Mesothelial cell of epicardium (in vitro differentiated cells): ENCODE results near the gene CCDC88C. TPM values are rescaled to one million over a fixed set of nuclear protein-coding genes. Genes with fewer than 3 reads are reported as not detected.

Experiments used
- DNase-seq, 2 experiments: peaks; one replicate each; pipeline ENCODE4 v3.0.0; 2021; ENCODE audit warnings: low spot score in 2 of 2; ENCODE audit not compliant: unreplicated experiment in 2 of 2
- H3K27ac Mint-ChIP-seq: 2 replicates; pipeline ENCODE4 v1.8.0; 2021; ENCODE audit warnings: mixed read lengths
- H3K27me3 Mint-ChIP-seq: 2 replicates; pipeline ENCODE4 v1.8.0; 2021; ENCODE audit warnings: low read depth, mixed read lengths
- H3K36me3 Mint-ChIP-seq: 2 replicates; pipeline ENCODE4 v1.8.0; 2021; ENCODE audit warnings: mixed read lengths
- H3K4me1 Mint-ChIP-seq: 2 replicates; pipeline ENCODE4 v1.8.0; 2021; ENCODE audit warnings: mixed read lengths
- H3K4me3 Mint-ChIP-seq: 2 replicates; pipeline ENCODE4 v1.8.0; 2021; ENCODE audit warnings: mild to moderate bottlenecking, moderate library complexity, mixed read lengths
- H3K9me3 Mint-ChIP-seq: 2 replicates; pipeline ENCODE4 v1.8.0; 2021; ENCODE audit warnings: mixed read lengths
- total RNA-seq: library from RNA; stranded (reverse); gene quantifications from 3 replicates; pipeline ENCODE4 v1.2.1, GENCODE V29; 2021
- TF ChIP-seq, protein P1 (sequence below): fragments of 200-600 bp; sonication (generic); IDR thresholded peaks from one replicate; pipeline ENCODE4 v1.5.0; 2021; ENCODE audit warnings: antibody characterized with exemption; ENCODE audit not compliant: unreplicated experiment

The CCDC88C gene
- total RNA-seq, 1 donor from 2014 or later, result 23.7 TPM

DNA sequence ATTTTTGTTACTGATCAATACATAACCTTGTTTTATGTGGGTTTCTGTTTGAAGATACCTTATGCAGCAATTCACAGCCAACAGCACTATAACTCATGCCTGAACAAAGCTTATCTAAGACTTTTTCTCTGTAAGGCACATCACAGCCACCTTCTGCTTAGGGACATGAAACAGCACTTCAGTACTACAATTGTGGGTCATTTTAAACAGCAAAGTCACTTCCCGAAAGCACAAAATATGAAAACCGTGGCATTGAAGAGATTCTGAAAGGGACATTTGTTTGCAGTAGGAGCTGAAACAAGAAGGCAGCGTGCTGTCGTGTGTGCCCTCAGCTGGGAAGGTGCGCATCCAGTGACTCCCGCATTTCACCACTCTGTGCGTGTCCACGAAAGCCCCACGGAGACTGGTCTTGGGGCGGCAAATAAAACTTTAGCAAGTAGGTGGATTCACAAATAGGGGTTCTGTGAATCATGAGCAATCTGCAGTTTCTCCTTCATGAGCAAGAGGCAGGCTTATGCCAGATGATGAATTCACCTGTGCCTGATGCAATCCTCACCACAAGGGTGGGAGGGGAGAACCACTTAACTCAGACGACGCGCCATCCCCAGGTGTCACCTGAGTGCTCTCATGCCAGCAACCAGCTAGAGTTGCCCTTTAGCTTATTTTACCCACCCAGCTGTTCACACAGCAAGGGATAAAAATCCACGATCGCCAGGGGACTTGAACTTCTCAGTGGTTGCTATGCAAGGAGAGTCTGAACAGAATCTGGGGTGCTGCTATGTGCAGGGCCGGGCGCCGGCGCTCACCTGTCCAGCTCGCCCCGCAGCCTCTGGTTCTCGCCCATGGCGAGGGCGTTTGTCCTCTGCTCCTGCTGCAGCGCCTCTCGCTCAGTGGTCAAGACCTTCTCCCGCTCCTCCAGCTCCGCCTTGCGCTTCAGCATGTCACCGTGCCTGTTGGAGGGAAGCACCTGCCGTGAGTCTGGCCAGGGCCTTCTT, 118.2 kb downstream of the CCDC88C start:
- H3K36me3 Mint-ChIP-seq, result peaks cover 16% of the 10 kb centered on the region
- H3K4me1 Mint-ChIP-seq, result no peaks in the 10 kb centered on the region
- TF ChIP-seq, protein P1, sequence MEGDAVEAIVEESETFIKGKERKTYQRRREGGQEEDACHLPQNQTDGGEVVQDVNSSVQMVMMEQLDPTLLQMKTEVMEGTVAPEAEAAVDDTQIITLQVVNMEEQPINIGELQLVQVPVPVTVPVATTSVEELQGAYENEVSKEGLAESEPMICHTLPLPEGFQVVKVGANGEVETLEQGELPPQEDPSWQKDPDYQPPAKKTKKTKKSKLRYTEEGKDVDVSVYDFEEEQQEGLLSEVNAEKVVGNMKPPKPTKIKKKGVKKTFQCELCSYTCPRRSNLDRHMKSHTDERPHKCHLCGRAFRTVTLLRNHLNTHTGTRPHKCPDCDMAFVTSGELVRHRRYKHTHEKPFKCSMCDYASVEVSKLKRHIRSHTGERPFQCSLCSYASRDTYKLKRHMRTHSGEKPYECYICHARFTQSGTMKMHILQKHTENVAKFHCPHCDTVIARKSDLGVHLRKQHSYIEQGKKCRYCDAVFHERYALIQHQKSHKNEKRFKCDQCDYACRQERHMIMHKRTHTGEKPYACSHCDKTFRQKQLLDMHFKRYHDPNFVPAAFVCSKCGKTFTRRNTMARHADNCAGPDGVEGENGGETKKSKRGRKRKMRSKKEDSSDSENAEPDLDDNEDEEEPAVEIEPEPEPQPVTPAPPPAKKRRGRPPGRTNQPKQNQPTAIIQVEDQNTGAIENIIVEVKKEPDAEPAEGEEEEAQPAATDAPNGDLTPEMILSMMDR, result no peak
- no peak overlapping the region for H3K4me3 Mint-ChIP-seq
- no peaks in the 10 kb centered on the region for H3K27me3 Mint-ChIP-seq
- DNase-seq, result no peak
- H3K27ac Mint-ChIP-seq, result no peak overlapping the region
- no peaks in the 10 kb centered on the region for H3K9me3 Mint-ChIP-seq

DNA sequence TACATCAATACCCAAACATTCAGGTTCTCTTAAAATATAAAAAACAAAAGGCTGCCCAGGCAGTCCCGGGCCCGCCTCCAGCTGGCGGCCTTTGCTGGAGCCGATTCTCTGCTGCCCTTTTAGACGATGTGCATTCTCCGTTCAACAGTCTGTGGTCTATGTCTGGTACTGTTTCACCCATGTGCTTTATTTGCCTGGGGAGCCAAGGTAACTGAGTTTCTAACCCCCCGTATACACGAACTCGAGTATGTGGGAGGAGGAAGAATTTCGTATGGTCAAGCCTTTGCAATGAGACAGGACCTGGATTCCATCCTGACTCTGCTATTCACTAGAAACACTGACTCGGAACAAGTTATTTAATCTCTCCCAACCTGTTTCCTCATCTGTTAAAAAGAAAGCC, 119.0 kb downstream of the CCDC88C start:
- H3K27me3 Mint-ChIP-seq, result no peaks in the 10 kb centered on the region

DNA sequence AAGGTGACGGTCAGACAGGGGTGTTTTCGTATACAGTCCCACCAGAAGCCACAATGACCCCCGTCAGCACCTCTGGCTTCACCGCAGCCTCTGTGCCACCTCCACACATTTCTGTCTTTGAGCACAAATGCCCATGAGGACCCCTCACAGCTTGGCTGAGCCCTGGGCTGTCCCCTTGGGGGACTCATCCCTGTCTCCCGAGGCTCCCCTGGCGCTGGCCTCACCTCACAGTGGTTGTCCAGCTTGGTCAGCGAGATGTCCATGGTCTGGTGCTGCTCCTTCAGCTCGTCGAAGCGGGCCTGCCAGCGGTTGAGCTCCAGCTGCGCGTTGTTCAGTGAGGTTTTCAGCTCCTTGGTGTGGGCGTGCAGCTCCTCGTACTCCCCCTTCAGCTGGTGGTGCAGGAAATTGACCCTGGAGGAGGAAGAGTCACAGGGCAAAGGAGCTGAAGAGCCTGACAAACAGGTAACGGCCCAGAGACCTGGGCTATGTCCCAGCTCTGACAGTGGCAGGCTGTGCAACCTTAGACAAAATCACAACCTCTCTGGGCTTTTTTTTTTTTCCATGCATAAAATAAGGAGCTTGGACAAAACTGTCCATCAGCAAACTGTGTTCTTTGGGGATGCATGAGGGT, 120.4 kb downstream of the CCDC88C start:
- Mint-ChIP-seq H3K36me3 (peaks cover 21% of the 10 kb centered on the region), H3K4me3 (no peak overlapping the region), H3K9me3 (no peaks in the 10 kb centered on the region), H3K27me3 (no peaks in the 10 kb centered on the region), H3K27ac (no peak overlapping the region), H3K4me1 (no peaks in the 10 kb centered on the region)
- DNase-seq, result no peak
- TF ChIP-seq, protein P1, result no peak

More for the DNA sequence above, 119.0 kb downstream of the CCDC88C start:
- TF ChIP-seq, protein P1, result no peak
- H3K4me1 Mint-ChIP-seq, result no peaks in the 10 kb centered on the region
- no peak overlapping the region for H3K27ac Mint-ChIP-seq
- no peak overlapping the region for H3K4me3 Mint-ChIP-seq
- no peak for DNase-seq
- H3K9me3 Mint-ChIP-seq, result no peaks in the 10 kb centered on the region
- H3K36me3 Mint-ChIP-seq, result peaks cover 23% of the 10 kb centered on the region

DNA sequence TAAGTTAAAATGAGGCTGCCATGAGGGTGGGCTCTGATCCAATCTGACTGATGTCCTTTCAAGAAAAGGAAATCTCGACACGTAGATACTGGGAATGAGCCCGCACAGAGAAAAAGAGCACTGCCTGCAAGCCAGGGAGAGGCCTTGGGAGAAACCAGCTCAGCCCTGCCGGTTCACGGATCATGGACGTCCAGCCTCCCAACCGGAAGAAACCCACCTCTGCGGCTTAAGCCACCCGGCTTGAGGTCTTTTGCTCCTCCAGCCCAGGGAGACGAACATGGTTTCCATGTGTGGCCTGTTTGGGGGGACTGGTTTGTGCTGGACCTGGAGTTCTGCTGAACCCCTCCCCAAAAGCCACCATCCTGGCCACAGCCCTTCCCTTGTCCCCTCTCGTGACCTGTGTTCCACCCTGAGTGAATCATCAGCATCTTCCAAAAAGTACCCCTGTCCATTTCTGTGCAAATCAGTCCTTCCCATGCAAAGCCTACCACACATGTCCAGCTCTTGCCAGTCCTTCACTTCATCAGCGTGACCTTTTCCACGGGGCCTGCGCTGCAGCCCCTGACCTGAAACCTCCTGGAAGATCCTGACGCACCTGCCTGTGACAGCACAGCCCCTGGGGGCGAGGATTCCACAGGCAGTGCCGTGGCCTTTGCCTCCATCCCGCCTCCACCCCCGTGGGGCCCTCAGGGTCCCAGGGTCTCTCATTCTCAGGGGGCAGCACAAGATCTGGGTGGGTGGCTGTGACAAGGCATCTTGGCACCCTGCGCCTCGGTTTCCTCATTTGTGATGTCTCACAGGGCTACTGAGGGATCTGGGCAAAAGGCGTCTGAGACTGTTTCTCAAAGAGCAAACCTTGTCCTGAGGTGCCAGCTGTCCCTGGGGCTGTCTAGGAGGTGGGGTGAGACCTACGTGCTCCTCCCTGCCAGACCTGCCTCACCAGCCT, 121.5 kb downstream of the CCDC88C start:
- Mint-ChIP-seq H3K4me3 (no peak overlapping the region), H3K27me3 (no peaks in the 10 kb centered on the region), H3K9me3 (no peaks in the 10 kb centered on the region), H3K27ac (no peak overlapping the region), H3K36me3 (peaks cover 16% of the 10 kb centered on the region), H3K4me1 (no peaks in the 10 kb centered on the region)
- DNase-seq, result no peak
- TF ChIP-seq, protein P1, result no peak

DNA sequence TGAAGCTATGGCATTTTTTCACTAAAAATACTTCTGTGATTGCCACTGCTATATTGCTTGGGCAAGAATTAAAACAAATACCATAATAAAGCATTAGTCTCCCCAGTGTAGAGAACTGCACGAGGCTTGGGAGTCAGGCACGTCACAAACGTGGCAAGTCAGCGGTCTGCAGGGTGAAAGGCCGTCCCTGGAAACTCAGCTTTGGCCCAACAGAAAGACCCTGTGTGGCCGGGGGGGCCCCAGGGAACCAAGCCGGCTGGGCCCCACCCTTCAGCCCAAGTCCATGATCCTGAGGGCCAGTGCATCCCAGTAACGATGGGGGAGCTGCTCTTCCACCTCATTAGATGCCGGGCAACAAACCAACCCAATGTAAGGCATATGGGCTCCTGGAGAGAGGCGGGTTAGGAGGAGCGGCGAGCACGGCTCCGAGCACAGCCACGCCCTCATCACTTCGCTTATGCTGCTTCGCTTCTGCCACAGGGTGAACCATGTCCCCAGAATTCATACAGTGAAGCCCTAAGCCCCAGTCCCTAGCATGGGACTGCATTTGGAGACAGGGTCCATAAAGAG, 122.3 kb downstream of the CCDC88C start:
- Mint-ChIP-seq H3K4me1 (no peaks in the 10 kb centered on the region), H3K9me3 (no peaks in the 10 kb centered on the region), H3K4me3 (no peak overlapping the region), H3K27me3 (no peaks in the 10 kb centered on the region), H3K27ac (no peak overlapping the region), H3K36me3 (peaks cover 16% of the 10 kb centered on the region)
- no peak for DNase-seq
- TF ChIP-seq, protein P1, result no peak
